GM12872 (cell line): ENCODE data around the gene PLCL1.

ENCODE experiments used
- CTCF ChIP-seq: IDR thresholded peaks from 3 replicates; pipeline ENCODE4 v1.5.1; 2011; ENCODE audit warnings: low read depth, mild to moderate bottlenecking, low read length, moderate library complexity; ENCODE audit not compliant: insufficient read depth

The PLCL1 gene

GRCh38 chr2:198065322-198065721 lies 260.9 kb downstream of the PLCL1 start:
- TF ChIP-seq CTCF, result no peak

GRCh38 chr2:198066597-198066996 lies 262.2 kb downstream of the PLCL1 start:
- TF ChIP-seq CTCF, result no peak

GRCh38 chr2:198072655-198073054 lies 268.3 kb downstream of the PLCL1 start:
- TF ChIP-seq CTCF, result no peak

- no peak for TF ChIP-seq CTCF
These were observed 268.9 kb downstream of the PLCL1 start for GRCh38 chr2:198073253-198073652.

GRCh38 chr2:198077477-198077876 lies 273.1 kb downstream of the PLCL1 start:
- no peak for TF ChIP-seq CTCF

- no peak for TF ChIP-seq CTCF
These were observed 276.7 kb downstream of the PLCL1 start for GRCh38 chr2:198080879-198081765.

- TF ChIP-seq CTCF, result no peak
These were observed 279.8 kb downstream of the PLCL1 start for GRCh38 chr2:198084156-198084555.
